ENCODE data around the gene PPP1R14D. TPM values are rescaled to one million over a fixed set of nuclear protein-coding genes. Genes with fewer than 3 reads are reported as not detected.

PPP1R14D gene
- total RNA-seq, 3 donors from 2014 or later, result 1.3 to 4.9 TPM; not detected in 1

DNA sequence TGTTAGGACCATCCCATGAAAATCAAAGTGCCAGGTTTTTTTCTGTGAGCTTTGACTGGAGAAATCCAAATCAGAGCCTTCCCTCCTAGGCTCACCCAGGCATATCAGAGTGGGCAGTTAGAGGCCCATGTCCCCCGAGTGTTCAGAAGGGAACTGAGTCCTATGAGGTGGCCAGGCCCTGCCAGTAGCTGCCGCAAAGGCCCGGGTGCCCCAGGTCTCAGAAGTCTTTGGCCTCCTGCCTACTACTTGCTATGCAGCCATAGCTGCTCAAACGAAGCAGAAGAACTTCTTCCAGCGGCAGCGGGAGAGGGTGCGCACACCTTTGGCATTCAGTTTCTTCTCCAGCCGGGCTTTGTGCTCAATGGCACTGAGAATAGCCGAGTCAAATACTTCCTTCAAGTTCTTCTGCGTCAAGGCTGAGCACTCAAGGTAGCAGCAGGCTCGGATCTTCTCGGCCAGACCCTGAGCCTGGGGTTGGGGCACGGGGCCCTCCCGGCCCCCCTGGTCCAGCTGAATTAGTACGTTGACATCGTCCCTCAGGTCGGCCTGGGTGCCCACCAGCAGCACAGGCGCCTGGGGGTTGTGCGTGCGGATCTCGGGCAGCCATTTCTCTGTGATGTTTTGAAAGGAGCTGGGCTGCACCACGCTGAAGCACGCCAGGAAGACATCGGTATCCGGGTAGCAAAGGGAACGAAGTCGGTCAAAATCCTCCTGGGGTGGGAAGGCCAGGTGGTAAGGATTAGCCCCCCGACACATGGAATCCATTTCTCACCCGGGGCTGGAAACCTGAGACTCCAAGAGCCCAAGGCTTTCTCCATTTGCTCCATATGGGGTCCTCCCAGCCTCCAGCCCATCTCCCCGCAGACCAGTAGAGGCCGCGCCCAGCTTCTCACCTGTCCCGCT is 44.5 kb upstream of the PPP1R14D start:
- Histone ChIP-seq H3K9me3 (no peaks in the 10 kb centered on the region), H3K36me3 (no peaks in the 10 kb centered on the region), H3K27me3 (no peaks in the 10 kb centered on the region), H3K27ac (peak overlapping the region; percentile 94 to 96), H3K4me3 (peak overlapping the region; percentile 35 to 81 (median 64)), H3K4me1 (no peaks in the 10 kb centered on the region)
- no peak for TF ChIP-seq POLR2AphosphoS5 (IDR thresholded peaks at IDR 0.05)
- TF ChIP-seq, protein P1, sequence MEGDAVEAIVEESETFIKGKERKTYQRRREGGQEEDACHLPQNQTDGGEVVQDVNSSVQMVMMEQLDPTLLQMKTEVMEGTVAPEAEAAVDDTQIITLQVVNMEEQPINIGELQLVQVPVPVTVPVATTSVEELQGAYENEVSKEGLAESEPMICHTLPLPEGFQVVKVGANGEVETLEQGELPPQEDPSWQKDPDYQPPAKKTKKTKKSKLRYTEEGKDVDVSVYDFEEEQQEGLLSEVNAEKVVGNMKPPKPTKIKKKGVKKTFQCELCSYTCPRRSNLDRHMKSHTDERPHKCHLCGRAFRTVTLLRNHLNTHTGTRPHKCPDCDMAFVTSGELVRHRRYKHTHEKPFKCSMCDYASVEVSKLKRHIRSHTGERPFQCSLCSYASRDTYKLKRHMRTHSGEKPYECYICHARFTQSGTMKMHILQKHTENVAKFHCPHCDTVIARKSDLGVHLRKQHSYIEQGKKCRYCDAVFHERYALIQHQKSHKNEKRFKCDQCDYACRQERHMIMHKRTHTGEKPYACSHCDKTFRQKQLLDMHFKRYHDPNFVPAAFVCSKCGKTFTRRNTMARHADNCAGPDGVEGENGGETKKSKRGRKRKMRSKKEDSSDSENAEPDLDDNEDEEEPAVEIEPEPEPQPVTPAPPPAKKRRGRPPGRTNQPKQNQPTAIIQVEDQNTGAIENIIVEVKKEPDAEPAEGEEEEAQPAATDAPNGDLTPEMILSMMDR (IDR thresholded peaks at IDR 0.05), result no peak
- no peak for TF ChIP-seq POLR2A (IDR thresholded peaks at IDR 0.05)
- intact Hi-C loops (cut with DNase I; ENCODE audit: low total_unique reads), result no loop called here
- no peak for DNase-seq (ENCODE audit: low spot score in 2 of 2)

DNA sequence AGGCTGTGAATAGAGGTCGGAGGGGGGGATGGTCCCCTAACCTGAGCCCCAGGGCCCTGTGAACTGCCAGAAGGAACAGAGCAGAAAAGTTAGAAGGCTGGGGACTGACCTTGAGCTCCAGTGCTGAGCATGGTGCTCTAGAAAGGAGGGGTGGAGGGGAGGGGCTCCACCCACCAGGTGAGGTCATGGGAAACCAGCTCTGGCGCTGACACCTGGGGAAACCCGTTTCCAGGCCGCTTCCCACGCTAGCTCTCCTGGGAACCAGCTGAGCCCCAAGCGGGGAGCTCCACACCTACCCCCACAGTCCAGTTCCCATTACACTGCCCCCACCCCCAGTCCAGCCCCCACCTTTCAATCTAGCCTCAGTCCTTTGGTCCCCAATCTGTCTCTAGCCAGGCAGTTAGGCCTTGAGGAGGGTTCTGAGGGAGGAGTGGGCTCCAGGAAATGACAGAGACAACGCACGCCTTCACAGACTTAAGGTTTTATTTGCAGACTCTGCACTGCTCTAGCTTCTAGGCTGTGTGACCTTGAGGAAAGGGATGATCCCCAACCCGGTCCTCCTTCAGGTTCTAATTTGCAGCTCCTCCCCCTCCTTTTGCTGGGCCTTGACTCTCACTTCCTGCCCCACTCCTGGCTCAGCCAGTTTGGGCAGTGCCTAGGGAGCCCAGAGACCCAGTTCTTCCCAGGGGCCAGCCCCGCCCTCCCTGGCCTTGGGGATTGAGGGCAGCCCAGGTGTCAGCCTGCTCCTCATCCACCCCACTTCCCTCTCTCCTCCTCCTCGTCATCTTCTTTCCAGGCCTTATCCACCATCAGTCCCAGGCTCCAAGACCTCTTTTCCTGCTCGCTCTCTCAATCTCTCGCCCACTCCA is 43.5 kb upstream of the PPP1R14D start:
- Histone ChIP-seq H3K36me3 (no peaks in the 10 kb centered on the region), H3K4me3 (peak overlapping the region in 2 of 3 donors; percentile 64 to 81), H3K27ac (peak overlapping the region; percentile 94 to 96), H3K9me3 (no peaks in the 10 kb centered on the region), H3K4me1 (no peaks in the 10 kb centered on the region), H3K27me3 (no peaks in the 10 kb centered on the region)
- DNase-seq (ENCODE audit: low spot score in 2 of 2), result peak; percentile 87 to 89
- TF ChIP-seq POLR2AphosphoS5 (IDR thresholded peaks at IDR 0.05), result peak in 1 of 3 donors; percentile 45
- no peak for TF ChIP-seq POLR2A (IDR thresholded peaks at IDR 0.05)
- TF ChIP-seq, protein P1 (IDR thresholded peaks at IDR 0.05), result no peak
- intact Hi-C loops (cut with DNase I; ENCODE audit: low total_unique reads), result no loop called here

DNA sequence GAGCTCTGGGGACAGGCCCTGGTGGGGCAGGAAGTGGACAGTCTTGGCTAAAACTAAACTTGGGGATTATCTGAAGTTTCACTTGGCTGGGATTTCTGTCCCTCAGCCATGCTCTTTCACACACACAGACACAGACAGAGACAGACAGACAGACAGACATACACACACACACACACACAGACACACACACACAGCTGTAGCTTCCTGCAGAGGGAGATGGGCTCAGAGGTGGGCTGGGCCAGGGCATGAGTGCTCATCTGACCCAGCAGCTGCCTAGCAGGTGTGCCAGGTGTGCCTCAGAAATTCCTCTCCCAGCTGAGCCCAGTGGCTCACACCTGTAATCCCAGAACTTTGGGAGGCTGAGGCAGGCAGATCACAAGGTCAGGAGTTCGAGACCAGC is 42.2 kb upstream of the PPP1R14D start:
- Histone ChIP-seq H3K4me3 (no peak overlapping the region), H3K4me1 (no peaks in the 10 kb centered on the region), H3K9me3 (no peaks in the 10 kb centered on the region), H3K27me3 (no peaks in the 10 kb centered on the region), H3K36me3 (no peaks in the 10 kb centered on the region), H3K27ac (peak overlapping the region; percentile 94 to 96)
- DNase-seq (ENCODE audit: low spot score in 2 of 2), result no peak
- intact Hi-C loops (cut with DNase I; ENCODE audit: low total_unique reads), result no loop called here
- TF ChIP-seq POLR2AphosphoS5 (IDR thresholded peaks at IDR 0.05) (no peak), POLR2A (IDR thresholded peaks at IDR 0.05) (no peak)
- TF ChIP-seq, protein P1 (IDR thresholded peaks at IDR 0.05), result no peak

DNA sequence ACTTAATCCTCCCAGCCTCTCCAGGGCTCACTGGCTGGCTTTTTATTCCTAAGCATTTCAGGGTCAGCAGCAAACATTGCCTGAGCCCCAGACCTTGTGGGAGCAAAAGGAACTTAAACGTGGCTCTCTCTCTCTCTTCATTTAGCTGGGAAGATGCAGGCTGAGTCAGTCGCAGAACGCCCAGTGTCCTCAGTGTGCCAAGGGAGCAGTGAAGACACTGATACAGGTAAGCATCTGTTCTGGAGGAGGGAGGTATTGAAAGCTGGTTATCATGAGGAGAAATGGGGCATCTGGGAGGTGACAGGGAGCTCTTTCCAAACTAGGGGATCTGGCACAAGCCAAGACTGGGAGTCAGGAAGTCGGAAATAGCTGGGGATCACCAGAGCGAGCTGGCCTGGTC is 41.2 kb upstream of the PPP1R14D start:
- no peaks in the 10 kb centered on the region for H3K36me3 ChIP-seq
- intact Hi-C loops (cut with DNase I; ENCODE audit: low total_unique reads), result no loop called here
- H3K27me3 ChIP-seq, result no peaks in the 10 kb centered on the region
- peak overlapping the region; percentile 94 to 96 for H3K27ac ChIP-seq
- H3K4me3 ChIP-seq, result no peak overlapping the region
- H3K4me1 ChIP-seq, result no peaks in the 10 kb centered on the region
- TF ChIP-seq POLR2A (IDR thresholded peaks at IDR 0.05) (no peak), POLR2AphosphoS5 (IDR thresholded peaks at IDR 0.05) (no peak)
- TF ChIP-seq, protein P1 (IDR thresholded peaks at IDR 0.05), result no peak
- no peak for DNase-seq (ENCODE audit: low spot score in 2 of 2)
- no peaks in the 10 kb centered on the region for H3K9me3 ChIP-seq
